Measurements from ENCODE around the gene EBNA1BP2.
"Not testable (repeated sequence)": the region's sequence is repeated elsewhere in the genome, so short reads cannot be mapped to it uniquely, and the experiment has no call there.

The EBNA1BP2 gene

DNA sequence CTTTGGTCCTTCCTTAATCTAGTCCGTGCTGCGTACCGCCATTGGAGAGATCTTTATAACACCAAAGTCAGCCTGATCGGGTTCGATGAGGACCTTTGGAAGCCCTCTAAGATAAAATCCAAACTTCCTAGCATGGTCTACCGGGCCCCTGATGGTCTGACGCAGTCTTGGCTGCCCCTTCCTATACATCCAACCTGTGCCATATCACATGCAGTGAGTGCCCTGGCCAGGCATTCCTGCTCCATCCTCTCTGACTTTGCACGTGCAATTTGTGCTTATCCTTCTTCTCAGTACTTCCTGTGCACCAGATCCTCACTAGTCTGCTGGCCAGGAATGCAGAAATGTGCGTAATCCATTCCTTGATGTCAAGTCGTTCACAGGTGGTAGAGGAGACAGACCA lies 45.7 kb upstream of the EBNA1BP2 start:
- Histone ChIP-seq H3K4me3 (ENCODE audit: low read depth, low read length, poor library complexity, severe bottlenecking) (no peak overlapping the region), H2AFZ (ENCODE audit: low read length) (no peak overlapping the region), H3K9me3 (ENCODE audit: low read length) (no peaks in the 10 kb centered on the region), H3K79me2 (ENCODE audit: insufficient read depth, low read length) (no peaks in the 10 kb centered on the region), H4K20me1 (ENCODE audit: insufficient read depth, low read length) (no peaks in the 10 kb centered on the region), H3K27ac (ENCODE audit: low read depth, low read length, poor library complexity, severe bottlenecking) (no peak overlapping the region), H3F3A (ENCODE audit: insufficient read depth, low read length) (no peaks in the 10 kb centered on the region), H3K4me1 (ENCODE audit: insufficient read depth, low read length, severe bottlenecking) (no peaks in the 10 kb centered on the region), H3K27me3 (ENCODE audit: insufficient read depth, low read length) (no peaks in the 10 kb centered on the region), H3K9me2 (ENCODE audit: low read depth, low read length) (no peaks in the 10 kb centered on the region), H3K36me3 (ENCODE audit: insufficient read depth, low read length) (no peaks in the 10 kb centered on the region), H3K4me2 (ENCODE audit: low read length) (no peak overlapping the region), H3K9ac (ENCODE audit: low read length) (no peak overlapping the region)
- TF ChIP-seq EZH2 (IDR thresholded peaks at IDR 0.05; ENCODE audit: borderline replicate concordance, low read length), result no peak
- TF ChIP-seq, protein P1, sequence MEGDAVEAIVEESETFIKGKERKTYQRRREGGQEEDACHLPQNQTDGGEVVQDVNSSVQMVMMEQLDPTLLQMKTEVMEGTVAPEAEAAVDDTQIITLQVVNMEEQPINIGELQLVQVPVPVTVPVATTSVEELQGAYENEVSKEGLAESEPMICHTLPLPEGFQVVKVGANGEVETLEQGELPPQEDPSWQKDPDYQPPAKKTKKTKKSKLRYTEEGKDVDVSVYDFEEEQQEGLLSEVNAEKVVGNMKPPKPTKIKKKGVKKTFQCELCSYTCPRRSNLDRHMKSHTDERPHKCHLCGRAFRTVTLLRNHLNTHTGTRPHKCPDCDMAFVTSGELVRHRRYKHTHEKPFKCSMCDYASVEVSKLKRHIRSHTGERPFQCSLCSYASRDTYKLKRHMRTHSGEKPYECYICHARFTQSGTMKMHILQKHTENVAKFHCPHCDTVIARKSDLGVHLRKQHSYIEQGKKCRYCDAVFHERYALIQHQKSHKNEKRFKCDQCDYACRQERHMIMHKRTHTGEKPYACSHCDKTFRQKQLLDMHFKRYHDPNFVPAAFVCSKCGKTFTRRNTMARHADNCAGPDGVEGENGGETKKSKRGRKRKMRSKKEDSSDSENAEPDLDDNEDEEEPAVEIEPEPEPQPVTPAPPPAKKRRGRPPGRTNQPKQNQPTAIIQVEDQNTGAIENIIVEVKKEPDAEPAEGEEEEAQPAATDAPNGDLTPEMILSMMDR (IDR thresholded peaks at IDR 0.05; ENCODE audit: low read length), result no peak

DNA sequence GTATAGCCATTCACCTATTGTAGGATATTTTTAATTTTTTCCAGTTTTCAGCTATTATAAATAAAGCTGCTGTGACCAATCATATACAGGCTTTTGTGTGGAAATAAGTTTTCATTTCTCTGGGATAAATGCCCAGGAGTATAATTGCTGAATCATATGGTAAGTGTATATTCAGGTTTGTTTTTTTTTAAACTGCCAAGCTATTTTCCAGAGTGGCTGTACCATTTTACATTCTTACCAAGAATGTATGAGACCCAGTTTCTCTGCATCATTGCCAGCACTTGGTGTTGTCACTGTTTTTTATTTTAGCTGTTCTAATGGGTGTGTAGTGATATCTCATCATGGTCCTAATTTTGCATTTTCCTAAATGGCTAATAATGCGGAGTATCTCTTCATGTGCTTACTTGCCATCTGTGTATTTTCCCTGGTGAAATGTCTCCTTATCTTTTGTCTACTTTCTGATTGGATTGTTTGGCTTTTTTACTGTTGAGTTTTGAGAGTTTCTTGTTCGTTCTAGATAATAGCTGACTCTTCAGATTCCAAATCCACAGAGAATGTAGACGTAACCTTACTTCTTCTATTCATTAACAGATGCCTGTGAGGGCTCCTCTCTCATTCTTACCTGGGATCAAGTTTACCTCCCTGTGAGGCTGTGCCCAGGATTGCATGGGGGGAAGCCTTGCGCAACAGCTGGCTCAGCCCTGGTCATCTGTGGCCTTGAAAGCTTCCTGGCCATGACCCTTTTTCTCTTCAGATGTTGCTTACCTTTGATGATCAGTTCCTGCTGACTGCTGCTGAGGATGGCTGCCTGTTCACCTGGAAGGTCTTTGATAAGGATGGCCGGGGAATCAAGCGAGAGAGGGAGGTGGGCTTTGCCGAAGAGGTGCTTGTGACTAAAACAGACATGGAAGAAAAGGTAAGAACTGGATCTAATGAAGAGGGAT lies 42.7 kb upstream of the EBNA1BP2 start:
- H4K20me1 ChIP-seq (ENCODE audit: insufficient read depth, low read length), result no peaks in the 10 kb centered on the region

DNA sequence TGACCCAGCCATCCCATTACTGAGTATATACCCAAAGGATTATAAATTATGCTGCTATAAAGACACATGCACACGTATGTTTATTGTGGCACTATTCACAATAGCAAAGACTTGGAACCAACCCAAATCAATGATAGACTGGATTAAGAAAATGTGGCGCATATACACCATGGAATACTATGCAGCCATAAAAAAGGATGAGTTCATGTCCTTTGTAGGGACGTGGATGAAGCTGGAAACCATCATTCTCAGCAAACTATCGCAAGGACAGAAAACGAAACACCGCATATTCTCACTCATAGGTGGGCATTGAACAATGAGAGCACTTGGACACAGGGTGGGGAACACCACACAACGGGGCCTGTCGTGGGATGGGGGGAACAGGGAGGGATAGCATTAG lies 36.2 kb upstream of the EBNA1BP2 start:
- not testable (repeated sequence) for H2AFZ ChIP-seq (ENCODE audit: low read length); H3K9ac ChIP-seq (ENCODE audit: low read length); H3K4me1 ChIP-seq (ENCODE audit: insufficient read depth, low read length, severe bottlenecking); H3F3A ChIP-seq (ENCODE audit: insufficient read depth, low read length); H3K9me3 ChIP-seq (ENCODE audit: low read length); H3K4me3 ChIP-seq (ENCODE audit: low read depth, low read length, poor library complexity, severe bottlenecking); H3K27me3 ChIP-seq (ENCODE audit: insufficient read depth, low read length); H3K36me3 ChIP-seq (ENCODE audit: insufficient read depth, low read length); H3K4me2 ChIP-seq (ENCODE audit: low read length); H4K20me1 ChIP-seq (ENCODE audit: insufficient read depth, low read length); H3K9me2 ChIP-seq (ENCODE audit: low read depth, low read length); H3K27ac ChIP-seq (ENCODE audit: low read depth, low read length, poor library complexity, severe bottlenecking); H3K79me2 ChIP-seq (ENCODE audit: insufficient read depth, low read length)

More for the DNA sequence above, 42.7 kb upstream of the EBNA1BP2 start:
- Histone ChIP-seq H3K4me1 (ENCODE audit: insufficient read depth, low read length, severe bottlenecking) (no peaks in the 10 kb centered on the region), H3K4me3 (ENCODE audit: low read depth, low read length, poor library complexity, severe bottlenecking) (no peak overlapping the region), H3K4me2 (ENCODE audit: low read length) (no peak overlapping the region), H3K9me3 (ENCODE audit: low read length) (no peaks in the 10 kb centered on the region), H3K27me3 (ENCODE audit: insufficient read depth, low read length) (no peaks in the 10 kb centered on the region), H3K9me2 (ENCODE audit: low read depth, low read length) (no peaks in the 10 kb centered on the region), H2AFZ (ENCODE audit: low read length) (no peak overlapping the region), H3K36me3 (ENCODE audit: insufficient read depth, low read length) (no peaks in the 10 kb centered on the region), H3K9ac (ENCODE audit: low read length) (no peak overlapping the region), H3F3A (ENCODE audit: insufficient read depth, low read length) (no peaks in the 10 kb centered on the region), H3K79me2 (ENCODE audit: insufficient read depth, low read length) (no peaks in the 10 kb centered on the region), H3K27ac (ENCODE audit: low read depth, low read length, poor library complexity, severe bottlenecking) (no peak overlapping the region)
- TF ChIP-seq, protein P1 (IDR thresholded peaks at IDR 0.05; ENCODE audit: low read length), result no peak
- TF ChIP-seq EZH2 (IDR thresholded peaks at IDR 0.05; ENCODE audit: borderline replicate concordance, low read length), result no peak

Data from OCI-LY1 (cell line).